GM18517 (cell line): ENCODE results near the gene MVD.

Experiments used
- ATAC-seq: cut with Tn5 transposase; IDR thresholded peaks from one replicate; pipeline ENCODE4 v1.9.1; 2021; ENCODE audit warnings: mild to moderate bottlenecking, moderate library complexity; ENCODE audit not compliant: unreplicated experiment

Gene MVD

GRCh38 chr16:88662843-88663606 is at the start of gene MVD:
MVD (minus strand) TSS chr16:88663091; CDS start chr16:88663080, 11 bp downstream.
- peak; percentile 87 for ATAC-seq

GRCh38 chr16:88712362-88712979 is 49.6 kb upstream of the MVD start:
- no peak for ATAC-seq

GRCh38 chr16:88711750-88712340 is 49.0 kb upstream of the MVD start:
- ATAC-seq = no peak

- ATAC-seq = no peak
Measured at GRCh38 chr16:88710556-88710955, 47.7 kb upstream of the MVD start.

- ATAC-seq = no peak
Measured at GRCh38 chr16:88706965-88707826, 44.3 kb upstream of the MVD start.

GRCh38 chr16:88706229-88706964 is 43.5 kb upstream of the MVD start, which contains the start of the genes CTU2 and RNF166:
CTU2 (plus strand) TSS chr16:88706503; CDS start chr16:88706531, 28 bp downstream.
RNF166 (minus strand) TSS chr16:88706408; CDS start chr16:88706325, 83 bp downstream.
- ATAC-seq = peak; percentile 54

- peak; percentile 28 for ATAC-seq
Measured at GRCh38 chr16:88705801-88706228, 42.9 kb upstream of the MVD start.

GRCh38 chr16:88705076-88705684 is 42.3 kb upstream of the MVD start:
- no peak for ATAC-seq

- no peak for ATAC-seq
Measured at GRCh38 chr16:88703486-88704309, 40.8 kb upstream of the MVD start.

- ATAC-seq = no peak
Measured at GRCh38 chr16:88702371-88703210, 39.7 kb upstream of the MVD start.

GRCh38 chr16:88701581-88702370 is 38.9 kb upstream of the MVD start:
- ATAC-seq = no peak

- ATAC-seq = peak; percentile 46
Measured at GRCh38 chr16:88700636-88701482, 38.0 kb upstream of the MVD start.

GRCh38 chr16:88700322-88700635 is 37.4 kb upstream of the MVD start:
- no peak for ATAC-seq

- ATAC-seq = no peak
Measured at GRCh38 chr16:88699180-88699579, 36.3 kb upstream of the MVD start.

GRCh38 chr16:88698646-88699045 is 35.8 kb upstream of the MVD start:
- ATAC-seq = no peak

GRCh38 chr16:88697831-88698615 is 35.1 kb upstream of the MVD start:
- no peak for ATAC-seq
